COLO829 (cell line): ENCODE results near the gene C4BPA.

Experiments used
- DNase-seq: peaks from one replicate; pipeline ENCODE4 v3.0.0; 2012; ENCODE audit warnings: low spot score

The C4BPA gene

GRCh38 chr1:207077470-207078377, 26.3 kb upstream of the C4BPA start:
- peak; percentile 85 for DNase-seq

GRCh38 chr1:207078578-207079132, 25.4 kb upstream of the C4BPA start:
- DNase-seq, result no peak

GRCh38 chr1:207079706-207080241, 24.3 kb upstream of the C4BPA start:
- no peak for DNase-seq

- no peak for DNase-seq
Observed at GRCh38 chr1:207081088-207081487, 22.9 kb upstream of the C4BPA start.

GRCh38 chr1:207081806-207082205, 22.2 kb upstream of the C4BPA start:
- no peak for DNase-seq

GRCh38 chr1:207084232-207084631, 19.8 kb upstream of the C4BPA start:
- DNase-seq, result peak; percentile 21

GRCh38 chr1:207084701-207085180, 19.3 kb upstream of the C4BPA start:
- peak; percentile 85 for DNase-seq

GRCh38 chr1:207085887-207086286, 18.1 kb upstream of the C4BPA start:
- no peak for DNase-seq

GRCh38 chr1:207088161-207088560, 15.9 kb upstream of the C4BPA start:
- DNase-seq, result no peak

- DNase-seq, result no peak
Observed at GRCh38 chr1:207088701-207089626, 15.1 kb upstream of the C4BPA start, which contains the start of gene C4BPB. Gene C4BPB, plus strand, starts transcription at chr1:207088860. Its CDS starts 672 bp downstream, at chr1:207089532.

GRCh38 chr1:207089627-207090355, 14.2 kb upstream of the C4BPA start:
- no peak for DNase-seq

- DNase-seq, result no peak
Observed at GRCh38 chr1:207091200-207091908, 12.7 kb upstream of the C4BPA start.

- DNase-seq, result no peak
Observed at GRCh38 chr1:207093944-207094343, 10.1 kb upstream of the C4BPA start.

GRCh38 chr1:207097871-207098324, 6.1 kb upstream of the C4BPA start:
- DNase-seq, result no peak

GRCh38 chr1:207101720-207102119, 2.3 kb upstream of the C4BPA start:
- no peak for DNase-seq

- DNase-seq, result no peak
Observed at GRCh38 chr1:207102146-207102545, 1.9 kb upstream of the C4BPA start.

GRCh38 chr1:207102659-207103058, 1.4 kb upstream of the C4BPA start:
- no peak for DNase-seq

GRCh38 chr1:207109004-207109403, 5.0 kb downstream of the C4BPA start:
- no peak for DNase-seq

GRCh38 chr1:207112616-207113296, 8.7 kb downstream of the C4BPA start:
- no peak for DNase-seq

GRCh38 chr1:207115269-207115668, 11.2 kb downstream of the C4BPA start:
- DNase-seq, result no peak
